HepG2 (cell line): ENCODE data around the gene ACOT13. TPM values are rescaled to one million over a fixed set of nuclear protein-coding genes. Genes with fewer than 3 reads are reported as not detected.

Source experiments
- FOSL2 ChIP-seq: sonication (generic); formaldehyde crosslinking; IDR thresholded peaks from 2 replicates; pipeline ENCODE4 v1.4.0; 2020; ENCODE audit warnings: missing genetic modification reagents
- GABPA ChIP-seq, 2 experiments: IDR thresholded peaks; 2 replicates each; pipeline ENCODE4 v1.6.1; 2011 to 2016; ENCODE audit warnings: low read depth in 2 of 2, low read length in 1 of 2, missing biosample characterization in 1 of 2, missing genetic modification characterization in 1 of 2
- KAT7 ChIP-seq: IDR thresholded peaks from 2 replicates; pipeline ENCODE4 v1.6.1; 2018; ENCODE audit warnings: borderline replicate concordance, missing compliant biosample characterization
- MAFG ChIP-seq: sonication (generic); formaldehyde crosslinking; IDR thresholded peaks from 2 replicates; pipeline ENCODE4 v1.5.1; 2020; ENCODE audit warnings: mild to moderate bottlenecking, missing genetic modification reagents
- NR2F1 ChIP-seq, 2 experiments: fragments of 450-650 bp in 1 of 2; formaldehyde crosslinking in 1 of 2; IDR thresholded peaks; 2 replicates each; pipeline versions ENCODE4 v1.5.0 to v1.6.1; 2016 to 2020; ENCODE audit warnings: mild to moderate bottlenecking in 1 of 2, missing compliant biosample characterization in 1 of 2, missing genetic modification reagents in 1 of 2, moderate library complexity in 1 of 2
- SP2 ChIP-seq: sonication (generic); formaldehyde crosslinking; IDR thresholded peaks from 2 replicates; pipeline ENCODE4 v1.5.1; 2020; ENCODE audit warnings: mild to moderate bottlenecking, missing genetic modification reagents
- SP5 ChIP-seq: IDR thresholded peaks from 2 replicates; pipeline ENCODE4 v1.6.1; 2016; ENCODE audit warnings: low read depth, borderline replicate concordance
- STAT6 ChIP-seq: sonication (generic); formaldehyde crosslinking; IDR thresholded peaks from 2 replicates; pipeline ENCODE4 v1.4.0; 2020; ENCODE audit warnings: missing genetic modification reagents, mild to moderate bottlenecking, borderline replicate concordance
- WIZ ChIP-seq: sonication (generic); formaldehyde crosslinking; IDR thresholded peaks from 2 replicates; pipeline ENCODE4 v1.5.1; 2020; ENCODE audit warnings: mild to moderate bottlenecking, missing genetic modification reagents
- ZBTB10 ChIP-seq: sonication (generic); formaldehyde crosslinking; IDR thresholded peaks from 2 replicates; pipeline ENCODE4 v1.4.0; 2020; ENCODE audit warnings: missing genetic modification reagents, borderline replicate concordance
- ZBTB20 ChIP-seq: sonication (generic); formaldehyde crosslinking; IDR thresholded peaks from 2 replicates; pipeline ENCODE4 v1.8.1; 2023; ENCODE audit warnings: missing genetic modification reagents, low read depth, mild to moderate bottlenecking, borderline replicate concordance
- ZBTB26 ChIP-seq: IDR thresholded peaks from 2 replicates; pipeline ENCODE4 v1.6.1; 2016; ENCODE audit warnings: missing compliant biosample characterization, missing genetic modification reagents, borderline replicate concordance
- ZNF234 ChIP-seq: sonication (generic); formaldehyde crosslinking; conservative IDR thresholded peaks from 2 replicates; pipeline ENCODE4 v1.5.1; 2020; ENCODE audit warnings: mild to moderate bottlenecking, missing genetic modification reagents
- ZNF263 ChIP-seq: sonication (generic); formaldehyde crosslinking; IDR thresholded peaks from 2 replicates; pipeline ENCODE4 v1.4.0; 2020; ENCODE audit warnings: missing genetic modification reagents
- ZNF280B ChIP-seq: sonication (generic); formaldehyde crosslinking; IDR thresholded peaks from 2 replicates; pipeline ENCODE4 v1.5.0; 2020; ENCODE audit warnings: missing genetic modification reagents, mild to moderate bottlenecking, borderline replicate concordance
- ZNF383 ChIP-seq: sonication (generic); formaldehyde crosslinking; IDR thresholded peaks from 2 replicates; pipeline ENCODE4 v1.4.0; 2020; ENCODE audit warnings: missing genetic modification reagents, mild to moderate bottlenecking, borderline replicate concordance
- ZNF550 ChIP-seq: sonication (generic); formaldehyde crosslinking; IDR thresholded peaks from 2 replicates; pipeline ENCODE4 v1.4.0; 2020; ENCODE audit warnings: mild to moderate bottlenecking, missing genetic modification reagents, borderline replicate concordance
- ZNF589 ChIP-seq: sonication (generic); formaldehyde crosslinking; conservative IDR thresholded peaks from 2 replicates; pipeline ENCODE4 v1.8.0; 2022; ENCODE audit warnings: mild to moderate bottlenecking, moderate library complexity, missing genetic modification reagents
- ZNF619 ChIP-seq: sonication (generic); formaldehyde crosslinking; IDR thresholded peaks from 2 replicates; pipeline ENCODE4 v1.4.0; 2020; ENCODE audit warnings: mild to moderate bottlenecking, missing genetic modification reagents
- ZSCAN9 ChIP-seq: IDR thresholded peaks from 2 replicates; pipeline ENCODE4 v1.6.1; 2016; ENCODE audit warnings: borderline replicate concordance
- polyA plus RNA-seq, 8 experiments: library from polyadenylated mRNA; depleted of rRNA in 3 of 8; stranded (reverse) in 7 of 8; unstranded in 1 of 8; fragments of >200 nt; fragmentation: Illumina TruSeq in 4 of 8; extraction: Trizol in 4 of 8; gene quantifications; 2 replicates each; pipeline versions ENCODE4 v1.2.1 to v1.2.3, GENCODE V29; 2011 to 2016; ENCODE audit warnings: low read depth in 4 of 8, missing spikeins in 1 of 8, mixed read lengths in 1 of 8; ENCODE audit not compliant: insufficient read depth in 1 of 8
- total RNA-seq, 5 experiments: library from RNA; depleted of rRNA; stranded (reverse); fragments of >200 nt; fragmentation: Illumina TruSeq; extraction: Trizol; gene quantifications; 2 replicates each; pipeline ENCODE4 v1.2.3, GENCODE V29; 2016; ENCODE audit warnings: low read depth in 1 of 5

The ACOT13 gene
- total and polyA plus RNA-seq, 2 of the 13 experiments (the other 11 are each of a cell fraction or from before 2014, with no cell fraction given), result 31.5 to 45.1 TPM

GRCh38 chr6:24666641-24667377, at the start of gene ACOT13, which contains the start of gene TDP2 (continued):
- no peak; the same call in none of the 2 replicates for TF ChIP-seq WIZ (CRISPR knock-in tag)
- peak; percentile 96 for TF ChIP-seq ZSCAN9 (CRISPR knock-in tag)
- peak; percentile 56; the same call in 1 of the 2 replicates for TF ChIP-seq ZBTB20
- TF ChIP-seq ZNF550 (CRISPR knock-in tag), result peak; percentile 89; the same call in 1 of the 2 replicates
- TF ChIP-seq GABPA (IDR thresholded peaks at IDR 0.05; ENCODE audit: low read depth, low read length), result peak; percentile 71
- peak; percentile 88 for TF ChIP-seq GABPA (CRISPR knock-in tag; IDR thresholded peaks at IDR 0.05; ENCODE audit: low read depth)
- peak; percentile 65 for TF ChIP-seq SP5 (CRISPR knock-in tag)
- TF ChIP-seq ZNF263 (CRISPR knock-in tag), result 0 out of 2 replicates have a peak, but pooled peaks have one; percentile 4
- TF ChIP-seq FOSL2 (CRISPR knock-in tag), result peak; percentile 94
- TF ChIP-seq ZNF280B (CRISPR knock-in tag), result peak; percentile 55; the same call in 1 of the 2 replicates
- peak; percentile 83; the same call in 1 of the 2 replicates for TF ChIP-seq KAT7 (CRISPR knock-in tag)
- peak; percentile 76; the same call in 1 of the 2 replicates for TF ChIP-seq ZBTB26
- no peak for TF ChIP-seq MAFG (CRISPR knock-in tag)
- peak; percentile 88; the same call in 1 of the 2 replicates for TF ChIP-seq STAT6 (CRISPR knock-in tag)
- TF ChIP-seq SP2 (CRISPR knock-in tag), result no peak
- TF ChIP-seq ZNF589 (CRISPR knock-in tag), result peak; percentile 80
- peak; percentile 65; the same call in 1 of the 2 replicates for TF ChIP-seq ZNF619
- no peak for TF ChIP-seq ZNF383 (CRISPR knock-in tag)
- TF ChIP-seq ZNF234 (CRISPR knock-in tag), result no peak
- peak; percentile 36 to 62; a peak in 2 of 4 replicates for TF ChIP-seq NR2F1 (CRISPR knock-in tag; IDR thresholded peaks at IDR 0.05)
- TF ChIP-seq ZBTB10 (CRISPR knock-in tag), result no peak
